B cell (primary cell): Measurements from ENCODE around the gene TEKT2. TPM values are rescaled to one million over a fixed set of nuclear protein-coding genes. Genes with fewer than 3 reads are reported as not detected.
A peak's percentile ranks its signal among the peaks of the same experiment; 100 is the strongest.

ENCODE experiments used
- ATAC-seq: fragments of 200-7000 bp; cut with Tn5 transposase; one replicate; pipeline ENCODE4 v1.10.0; 2021; ENCODE audit warnings: low read depth, mild to moderate bottlenecking, moderate number of reproducible peaks, moderate library complexity
- CTCF ChIA-PET: fragments of 350-600 bp; sonication (Branson Sonifier 250); formaldehyde crosslinking; loops from one replicate; lab custom pipeline; 2021; ENCODE audit warnings: antibody characterized with exemption, inconsistent platforms; lab: Charles Lee
- POLR2A ChIA-PET: fragments of 350-600 bp; sonication (Branson Sonifier 250); formaldehyde crosslinking; loops from one replicate; lab custom pipeline; 2021; ENCODE audit warnings: antibody characterized with exemption; lab: Charles Lee
- DNase-seq: peaks from one replicate; pipeline ENCODE4 v3.0.0; 2013
- H2AFZ ChIP-seq: 2 replicates; pipeline ENCODE4 v1.6.1; 2012; ENCODE audit warnings: mild to moderate bottlenecking, low read depth, low read length; ENCODE audit not compliant: insufficient read depth, poor library complexity, severe bottlenecking
- H3K27ac ChIP-seq, 2 donors: 1 replicate in 1 of 2; 2 replicates in 1 of 2; pipeline ENCODE4 v1.5.1; 2012 to 2013; ENCODE audit warnings: low read length in 2 of 2, mild to moderate bottlenecking in 2 of 2, moderate library complexity in 1 of 2
- H3K27me3 ChIP-seq, 4 experiments: fragments of 200-600 bp in 1 of 4; sonication (generic) in 1 of 4; replicated peaks in 1 of 4; 1 replicate in 2 of 4; 2 replicates in 2 of 4; pipeline versions ENCODE4 v1.6.1 to v1.7.0; 2013 to 2016; ENCODE audit warnings: low read length in 3 of 4, mild to moderate bottlenecking in 2 of 4, mixed read lengths in 1 of 4, moderate library complexity in 1 of 4; ENCODE audit not compliant: insufficient read depth in 4 of 4, control insufficient read depth in 3 of 4; ENCODE audit errors: control extremely low read depth in 1 of 4
- H3K36me3 ChIP-seq, 2 experiments: replicated peaks in 1 of 2; 1 replicate in 1 of 2; 2 replicates in 1 of 2; pipeline versions ENCODE4 v1.6.1 to v1.7.1; 2013; ENCODE audit warnings: low read length in 1 of 2; ENCODE audit not compliant: insufficient read depth in 2 of 2, control insufficient read depth in 1 of 2; ENCODE audit errors: control extremely low read depth in 1 of 2, extremely low read depth in 1 of 2
- H3K4me1 ChIP-seq, 2 donors: fragments of 200-600 bp in 1 of 2; sonication (generic) in 1 of 2; 1 replicate in 1 of 2; 2 replicates in 1 of 2; pipeline versions ENCODE4 v1.5.1 to v1.6.1; 2013 to 2017; ENCODE audit warnings: low read length in 2 of 2; ENCODE audit not compliant: control insufficient read depth in 2 of 2, insufficient read depth in 2 of 2
- H3K4me2 ChIP-seq: replicated peaks from 2 replicates; pipeline ENCODE3; 2012; ENCODE audit warnings: mild to moderate bottlenecking, low read depth, low read length; ENCODE audit not compliant: poor library complexity, severe bottlenecking
- H3K4me3 ChIP-seq, 5 experiments: fragments of 200-600 bp in 1 of 5; sonication (generic) in 1 of 5; 1 replicate in 3 of 5; 2 replicates in 2 of 5; pipeline versions ENCODE4 v1.5.1 to v1.7.0; 2011 to 2016; ENCODE audit warnings: low read length in 4 of 5, mild to moderate bottlenecking in 4 of 5, low read depth in 2 of 5, control low read depth in 1 of 5, moderate library complexity in 1 of 5; ENCODE audit not compliant: insufficient read depth in 1 of 5; ENCODE audit errors: control extremely low read depth in 1 of 5, extremely low read depth in 1 of 5
- H3K79me2 ChIP-seq: fragments of 200-600 bp; sonication (generic); one replicate; pipeline ENCODE4 v1.6.0; 2016; ENCODE audit warnings: low read length; ENCODE audit not compliant: control insufficient read depth, insufficient read depth
- H3K9ac ChIP-seq: fragments of 200-600 bp; sonication (generic); 2 replicates; pipeline ENCODE4 v1.6.1; 2017; ENCODE audit warnings: mild to moderate bottlenecking, low read length, moderate library complexity
- H3K9me3 ChIP-seq, 3 donors: one replicate each; pipeline versions ENCODE4 v1.6.1 to v1.7.1; 2013; ENCODE audit warnings: low read length in 2 of 3; ENCODE audit not compliant: control insufficient read depth in 2 of 3, insufficient read depth in 1 of 3; ENCODE audit errors: control extremely low read depth in 1 of 3
- H4K20me1 ChIP-seq: 2 replicates; pipeline ENCODE4 v1.6.0; 2012; ENCODE audit warnings: mild to moderate bottlenecking, low read length; ENCODE audit not compliant: insufficient read depth, control insufficient read depth, poor library complexity, severe bottlenecking
- H3K27ac Mint-ChIP-seq: one replicate; pipeline ENCODE4 v1.8.0; 2021; ENCODE audit warnings: mixed read lengths
- H3K27me3 Mint-ChIP-seq: one replicate; pipeline ENCODE4 v1.8.0; 2021; ENCODE audit warnings: mixed read lengths
- H3K4me1 Mint-ChIP-seq: one replicate; pipeline ENCODE4 v1.8.0; 2021; ENCODE audit warnings: mixed read lengths
- H3K4me3 Mint-ChIP-seq: one replicate; pipeline ENCODE4 v1.8.0; 2021; ENCODE audit warnings: mixed read lengths
- H3K9me3 Mint-ChIP-seq: one replicate; pipeline ENCODE4 v1.8.0; 2022; ENCODE audit warnings: mixed read lengths; ENCODE audit not compliant: insufficient read depth
- EZH2 ChIP-seq: IDR thresholded peaks from 2 replicates; pipeline ENCODE4 v1.6.1; 2012; ENCODE audit warnings: borderline replicate concordance, low read depth, mild to moderate bottlenecking, moderate library complexity, low read length; ENCODE audit not compliant: insufficient read depth, poor library complexity, severe bottlenecking
- WGBS: methylation state at CpG from one replicate; pipeline ENCODE4 v1.1.5; 2013; ENCODE audit warnings: missing lambda C conversion rate; ENCODE audit not compliant: insufficient coverage; 5-methylcytosine and 5-hydroxymethylcytosine counted together
- intact Hi-C: fragments of 100-400 bp; cut with micrococcal nuclease; formaldehyde crosslinking; loops from one replicate; pipeline ENCODE4 v1.10.0; 2022
- polyA plus RNA-seq: library from polyadenylated mRNA; depleted of rRNA; stranded (reverse); fragments of >200 nt; gene quantifications from 2 replicates; pipeline ENCODE4 v1.2.3, GENCODE V29; 2012
- total RNA-seq, 2 donors: library from RNA; stranded (reverse); fragments of 120-200 nt in 1 of 2; gene quantifications; 1 replicate in 1 of 2; 2 replicates in 1 of 2; pipeline versions ENCODE4 v1.2.3 to v1.2.4, GENCODE V29; 2013 to 2022
- TF ChIP-seq, protein P1 (sequence below): fragments of 200-600 bp; IDR thresholded peaks from one replicate; pipeline ENCODE4 v1.8.0; 2022; ENCODE audit warnings: antibody characterized with exemption, mild to moderate bottlenecking

Gene TEKT2
- total and polyA plus RNA-seq, 2 donors (not counting 1 experiment from before 2014, with no cell fraction given), result not detected

DNA sequence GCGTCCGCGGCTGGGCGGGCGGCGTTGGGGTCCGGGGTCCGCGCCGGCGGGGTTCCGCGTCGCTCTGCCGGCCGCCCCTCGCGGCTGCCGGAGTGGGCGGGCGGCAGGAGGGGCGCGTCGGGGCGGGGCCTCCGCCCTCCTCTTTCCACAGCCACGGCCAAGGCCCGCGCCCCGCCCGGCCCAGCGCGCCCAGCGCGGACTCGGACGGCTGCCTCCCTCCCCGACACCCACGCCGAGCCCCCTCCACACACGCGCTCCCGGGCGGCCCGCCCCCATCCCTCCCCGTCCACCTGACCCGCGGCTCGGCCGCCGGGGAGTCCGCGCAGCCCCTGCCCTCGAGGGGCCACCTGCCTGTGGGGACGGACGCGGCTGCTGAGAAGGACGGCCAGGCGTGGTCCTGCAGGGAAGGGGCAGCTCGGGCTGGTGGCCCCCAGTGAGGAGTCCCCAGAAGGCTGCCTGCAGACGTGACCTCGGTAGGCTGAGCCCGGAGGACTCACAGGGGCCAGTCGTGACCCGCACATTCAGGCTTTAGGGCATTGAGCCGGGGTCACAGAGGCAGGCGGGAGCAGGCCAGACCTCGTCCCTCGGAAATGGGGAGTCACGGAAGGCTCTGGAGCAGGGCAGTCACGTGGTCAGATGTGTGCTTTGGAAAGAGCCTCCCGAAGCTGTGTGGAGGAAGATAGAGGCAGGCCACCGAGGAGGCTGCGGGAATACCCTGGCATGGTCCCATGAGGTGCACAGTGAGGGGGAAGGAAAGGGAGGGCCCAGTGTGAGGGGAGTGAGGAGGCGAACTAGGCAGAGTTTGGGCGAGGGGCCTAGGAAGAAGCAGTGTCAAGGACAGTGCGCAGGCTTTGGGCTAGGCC is 41.5 kb downstream of the TEKT2 start, which contains the start of gene COL8A2:
TSS of gene COL8A2 (minus strand) at position 94 of the 863 bp plus-strand sequence. CDS start 24,980 bp downstream, outside the sequence.
- TF ChIP-seq, protein P1, sequence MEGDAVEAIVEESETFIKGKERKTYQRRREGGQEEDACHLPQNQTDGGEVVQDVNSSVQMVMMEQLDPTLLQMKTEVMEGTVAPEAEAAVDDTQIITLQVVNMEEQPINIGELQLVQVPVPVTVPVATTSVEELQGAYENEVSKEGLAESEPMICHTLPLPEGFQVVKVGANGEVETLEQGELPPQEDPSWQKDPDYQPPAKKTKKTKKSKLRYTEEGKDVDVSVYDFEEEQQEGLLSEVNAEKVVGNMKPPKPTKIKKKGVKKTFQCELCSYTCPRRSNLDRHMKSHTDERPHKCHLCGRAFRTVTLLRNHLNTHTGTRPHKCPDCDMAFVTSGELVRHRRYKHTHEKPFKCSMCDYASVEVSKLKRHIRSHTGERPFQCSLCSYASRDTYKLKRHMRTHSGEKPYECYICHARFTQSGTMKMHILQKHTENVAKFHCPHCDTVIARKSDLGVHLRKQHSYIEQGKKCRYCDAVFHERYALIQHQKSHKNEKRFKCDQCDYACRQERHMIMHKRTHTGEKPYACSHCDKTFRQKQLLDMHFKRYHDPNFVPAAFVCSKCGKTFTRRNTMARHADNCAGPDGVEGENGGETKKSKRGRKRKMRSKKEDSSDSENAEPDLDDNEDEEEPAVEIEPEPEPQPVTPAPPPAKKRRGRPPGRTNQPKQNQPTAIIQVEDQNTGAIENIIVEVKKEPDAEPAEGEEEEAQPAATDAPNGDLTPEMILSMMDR, result no peak
- no peak for TF ChIP-seq EZH2
- WGBS, result 16% methylated on average over 77 of the region's 77 CpGs
- peak within 1 kb of the TSS in 3 of 5 experiments; percentile 8 to 45 (median 28) for H3K4me3 ChIP-seq
- H3K4me1 ChIP-seq, result peaks cover 28% of the 10 kb centered on the region in 2 donors
- no peaks in the 10 kb centered on the region for H3K9me3 ChIP-seq
- ChIA-PET CTCF (no interaction called here), POLR2A (no interaction called here)
- H4K20me1 ChIP-seq, result no peaks in the 10 kb centered on the region
- no peak within 1 kb of the TSS for H3K27ac ChIP-seq
- peak within 1 kb of the TSS; percentile 48 for H3K9ac ChIP-seq
- Mint-ChIP-seq H3K9me3 (no peaks in the 10 kb centered on the region), H3K27ac (no peak within 1 kb of the TSS), H3K27me3 (peaks cover 8% of the 10 kb centered on the region), H3K4me1 (peaks cover 32% of the 10 kb centered on the region), H3K4me3 (peak within 1 kb of the TSS; percentile 74)
- intact Hi-C loops, result no loop called here
- H3K4me2 ChIP-seq, result peak within 1 kb of the TSS; percentile 82
- H3K36me3 ChIP-seq, result no peaks in the 10 kb centered on the region
- peak; percentile 35 for ATAC-seq
- DNase-seq, result peak; percentile 31
- peak within 1 kb of the TSS; percentile 41 for H2AFZ ChIP-seq
- peaks cover 0 to 22% (median 2%) of the 10 kb centered on the region in 4 experiments for H3K27me3 ChIP-seq
- H3K79me2 ChIP-seq, result no peaks in the 10 kb centered on the region
